GM12878 (cell line): ENCODE measurements around the gene PIK3R4. TPM values are rescaled to one million over a fixed set of nuclear protein-coding genes. Genes with fewer than 3 reads are reported as not detected.

ENCODE experiments used
- CEBPB ChIP-seq, 2 experiments: fragments of 150-350 bp in 1 of 2; IDR thresholded peaks; 2 replicates each; pipeline ENCODE4 v1.6.1; 2012 to 2014; ENCODE audit warnings: low read depth in 2 of 2, low read length in 2 of 2, borderline replicate concordance in 1 of 2, inconsistent platforms in 1 of 2
- CREM ChIP-seq: IDR thresholded peaks from 2 replicates; pipeline ENCODE4 v1.6.1; 2014; ENCODE audit warnings: antibody characterized with exemption, low read depth
- E2F8 ChIP-seq: fragments of 450-650 bp; IDR thresholded peaks from 2 replicates; pipeline ENCODE4 v1.6.1; 2018; ENCODE audit warnings: mild to moderate bottlenecking, low read depth, moderate library complexity; ENCODE audit not compliant: partially characterized antibody
- ETV6 ChIP-seq, 2 experiments: fragments of 450-650 bp in 1 of 2; IDR thresholded peaks in 1 of 2; conservative IDR thresholded peaks in 1 of 2; 2 replicates each; pipeline ENCODE4 v1.6.1; 2014; ENCODE audit warnings: antibody characterized with exemption in 1 of 2, borderline replicate concordance in 1 of 2, low read depth in 1 of 2, mild to moderate bottlenecking in 1 of 2, moderate library complexity in 1 of 2
- HDGF ChIP-seq: fragments of 450-650 bp; IDR thresholded peaks from 2 replicates; pipeline ENCODE4 v1.6.1; 2016; ENCODE audit warnings: antibody characterized with exemption
- HSF1 ChIP-seq: fragments of 150-350 bp; IDR thresholded peaks from 2 replicates; pipeline ENCODE4 v1.6.1; 2014; ENCODE audit warnings: mild to moderate bottlenecking, low read depth, low read length
- IKZF1 ChIP-seq: fragments of 450-650 bp; conservative IDR thresholded peaks from 2 replicates; pipeline ENCODE4 v1.6.1; 2017; ENCODE audit warnings: antibody characterized with exemption, mild to moderate bottlenecking
- JUND ChIP-seq: IDR thresholded peaks from 2 replicates; pipeline ENCODE4 v1.6.1; 2012; ENCODE audit warnings: low read depth, mild to moderate bottlenecking, low read length, improper control_type of control experiment, moderate library complexity
- KDM1A ChIP-seq: fragments of 200-600 bp; sonication (generic); IDR thresholded peaks from 2 replicates; pipeline ENCODE4 v1.6.1; 2016; ENCODE audit warnings: borderline replicate concordance
- NFYA ChIP-seq: IDR thresholded peaks from 2 replicates; pipeline ENCODE4 v1.6.1; 2011; ENCODE audit warnings: low read depth, mild to moderate bottlenecking, low read length, improper control_type of control experiment, borderline replicate concordance
- PBX3 ChIP-seq: IDR thresholded peaks from 2 replicates; pipeline ENCODE4 v1.6.1; 2011; ENCODE audit warnings: mild to moderate bottlenecking, low read depth, low read length, moderate library complexity; ENCODE audit not compliant: insufficient replicate concordance
- STAT3 ChIP-seq: IDR thresholded peaks from 2 replicates; pipeline ENCODE4 v1.6.1; 2011; ENCODE audit warnings: low read depth, low read length, improper control_type of control experiment
- TARDBP ChIP-seq: IDR thresholded peaks from 2 replicates; pipeline ENCODE4 v1.6.1; 2016; ENCODE audit warnings: borderline replicate concordance
- TCF7 ChIP-seq: IDR thresholded peaks from 2 replicates; pipeline ENCODE4 v1.6.1; 2014; ENCODE audit warnings: antibody characterized with exemption, borderline replicate concordance
- YY1 ChIP-seq: IDR thresholded peaks from 2 replicates; pipeline ENCODE4 v1.6.1; 2011; ENCODE audit warnings: low read depth, mild to moderate bottlenecking, low read length
- ZNF207 ChIP-seq: fragments of 450-650 bp; IDR thresholded peaks from 2 replicates; pipeline ENCODE4 v1.6.1; 2014; ENCODE audit warnings: antibody characterized with exemption, mild to moderate bottlenecking, borderline replicate concordance
- ZNF592 ChIP-seq: fragments of 450-650 bp; IDR thresholded peaks from 2 replicates; pipeline ENCODE4 v1.6.1; 2017; ENCODE audit warnings: mild to moderate bottlenecking, moderate library complexity
- polyA plus RNA-seq, 11 experiments: library from polyadenylated mRNA; depleted of rRNA in 4 of 11; unstranded in 6 of 11; stranded (reverse) in 5 of 11; fragments of >200 nt; fragmentation: Nextera tagmentation in 4 of 11; fragmentation: Illumina TruSeq in 1 of 11; extraction: Ambion mirVana in 4 of 11; extraction: Trizol in 1 of 11; gene quantifications; 1 replicate in 1 of 11; 2 replicates in 10 of 11; pipeline versions ENCODE4 v1.2.1 to v1.2.3, GENCODE V29; 2011 to 2016; ENCODE audit warnings: inconsistent platforms in 2 of 11, missing spikeins in 2 of 11, low read depth in 1 of 11
- total RNA-seq, 4 experiments: library from RNA; depleted of rRNA in 3 of 4; stranded (reverse); fragments of >200 nt in 3 of 4; fragmentation: Illumina TruSeq in 1 of 4; extraction: Trizol in 1 of 4; gene quantifications; 2 replicates each; pipeline versions ENCODE4 v1.2.1 to v1.2.3, GENCODE V29; 2013 to 2021

PIK3R4 gene
- total and polyA plus RNA-seq, 10 of the 15 experiments (the other 5 are each of a cell fraction or from before 2014, with no cell fraction given), result 22.6 to 50.2 (median 31.1) TPM

GRCh38 chr3:130746246-130747039 lies at the start of gene PIK3R4 (continued):
- TF ChIP-seq HSF1 (no peak), HDGF (no peak), IKZF1 (peak; percentile 69), TARDBP (no peak), YY1 (0 out of 2 replicates have a peak, but pooled peaks have one; percentile 23), ZNF207 (no peak), ZNF592 (no peak), STAT3 (no peak), TCF7 (no peak), NFYA (no peak), CREM (peak; percentile 99), KDM1A (no peak), E2F8 (peak; percentile 99), CEBPB (IDR thresholded peaks at IDR 0.05; ENCODE audit: borderline replicate concordance in 1 of 2, low read depth in 2 of 2, low read length in 2 of 2) (no peak), ETV6 (conservative IDR thresholded peaks at IDR 0.05 in 1 of 2, IDR thresholded peaks at IDR 0.05 in 1 of 2; ENCODE audit: borderline replicate concordance in 1 of 2, low read depth in 1 of 2) (no peak), JUND (no peak), PBX3 (no peak)
